SH-SY5Y (cell line): ENCODE results near the gene MAP1LC3A.

Source experiments
- GATA2 ChIP-seq: IDR thresholded peaks from 2 replicates; pipeline ENCODE4 v1.6.1; 2011; ENCODE audit warnings: mild to moderate bottlenecking, low read depth, low read length
- GATA3 ChIP-seq: IDR thresholded peaks from 2 replicates; pipeline ENCODE4 v1.6.1; 2011; ENCODE audit warnings: low read depth, mild to moderate bottlenecking, low read length, moderate library complexity

Gene MAP1LC3A

DNA sequence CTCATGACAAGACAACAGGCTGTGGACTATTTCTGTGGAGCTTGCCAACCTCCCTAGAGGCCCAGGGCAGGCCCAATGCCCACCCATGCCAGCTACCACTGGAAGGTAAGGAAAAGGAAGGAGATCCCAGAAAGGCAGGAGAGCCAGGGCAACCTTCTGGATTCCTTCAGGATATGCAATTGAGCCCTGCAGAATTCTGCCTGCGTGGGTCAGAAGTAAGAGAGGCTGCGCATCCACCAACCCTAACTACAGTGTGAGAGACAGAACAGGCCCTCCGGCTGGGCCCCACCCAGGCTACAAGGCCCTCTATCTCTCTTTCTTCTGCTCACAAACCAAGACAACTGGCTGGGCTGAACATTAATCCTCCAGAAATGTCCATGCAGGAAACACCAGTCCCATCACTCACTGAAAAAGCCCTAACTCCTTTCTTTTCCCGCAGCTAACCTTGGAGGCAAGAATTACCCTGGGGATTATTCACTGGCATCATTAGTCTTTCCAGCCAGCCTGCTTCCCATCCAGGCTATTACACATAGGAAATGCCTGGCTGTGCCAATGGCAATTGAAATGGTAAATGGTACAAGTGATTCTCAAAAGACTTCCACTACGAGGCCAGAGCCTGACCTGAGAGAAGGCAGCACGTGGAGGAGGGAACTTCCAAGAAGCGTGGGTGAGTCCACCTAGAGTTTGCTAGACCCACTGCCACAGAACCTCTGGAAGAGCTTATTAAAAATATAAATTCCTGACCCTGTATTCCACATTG, 15.2 kb downstream of the MAP1LC3A start:
- TF ChIP-seq GATA3 (no peak), GATA2 (no peak)

DNA sequence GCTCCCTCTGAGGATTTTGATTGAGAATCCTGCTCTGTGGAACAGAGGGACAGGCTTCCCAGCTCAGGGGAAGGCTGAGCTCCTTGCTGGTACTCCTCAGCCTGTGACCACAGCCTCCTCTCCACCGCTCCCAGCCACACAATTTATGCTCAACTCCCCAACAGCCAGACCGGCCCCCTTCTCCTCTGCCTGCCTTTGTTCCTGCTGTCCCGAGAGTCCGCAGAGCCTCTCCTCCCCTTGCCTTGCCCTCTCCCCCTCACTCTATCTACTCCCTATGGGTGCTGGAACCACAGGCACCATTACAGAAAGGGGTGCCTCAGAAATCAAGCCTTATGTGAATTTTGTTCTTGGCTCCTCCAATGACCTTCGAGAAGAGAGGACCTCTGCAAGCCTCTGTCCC, 15.9 kb downstream of the MAP1LC3A start:
- TF ChIP-seq GATA3: no peak

DNA sequence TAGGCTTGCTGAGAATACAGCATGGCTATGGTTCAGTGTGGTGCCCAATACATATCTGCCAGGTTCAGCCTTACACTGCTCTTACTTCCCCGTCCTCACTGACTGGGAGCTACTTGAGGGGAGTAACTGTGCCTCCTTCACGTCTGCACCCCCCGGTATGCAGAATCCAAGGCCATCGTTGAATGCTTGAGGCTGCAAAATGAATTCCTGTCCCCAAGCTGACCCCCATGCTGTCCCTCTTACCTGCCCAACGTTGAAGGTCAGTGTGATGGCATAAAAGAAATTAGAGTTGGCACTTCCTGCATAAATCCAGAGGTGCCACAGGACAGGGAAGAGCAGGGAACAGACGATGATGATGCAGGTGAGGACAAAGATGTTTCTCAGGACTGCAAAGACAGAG, 16.3 kb downstream of the MAP1LC3A start:
- no peak for TF ChIP-seq GATA2
- no peak for TF ChIP-seq GATA3

DNA sequence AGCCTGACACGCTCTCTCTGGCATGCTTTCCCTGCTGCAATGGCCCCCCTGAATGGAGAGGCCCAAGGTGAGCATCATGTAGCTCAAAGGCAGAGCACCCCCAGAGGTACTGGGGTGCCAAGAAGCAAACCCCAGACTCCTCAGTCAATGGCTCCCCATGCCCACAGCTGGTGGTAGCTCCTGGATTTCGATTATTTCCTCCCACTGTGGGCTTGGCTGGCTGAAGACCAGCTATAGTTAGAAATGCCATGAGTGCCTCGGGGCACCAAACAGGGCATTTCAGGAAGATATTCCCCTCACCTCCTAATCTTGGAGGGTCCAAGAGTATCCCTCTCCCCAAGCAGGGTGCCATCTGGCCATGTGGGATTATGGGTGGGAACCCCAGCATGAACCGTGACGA, 16.8 kb downstream of the MAP1LC3A start:
- TF ChIP-seq GATA2 (no peak), GATA3 (no peak)

DNA sequence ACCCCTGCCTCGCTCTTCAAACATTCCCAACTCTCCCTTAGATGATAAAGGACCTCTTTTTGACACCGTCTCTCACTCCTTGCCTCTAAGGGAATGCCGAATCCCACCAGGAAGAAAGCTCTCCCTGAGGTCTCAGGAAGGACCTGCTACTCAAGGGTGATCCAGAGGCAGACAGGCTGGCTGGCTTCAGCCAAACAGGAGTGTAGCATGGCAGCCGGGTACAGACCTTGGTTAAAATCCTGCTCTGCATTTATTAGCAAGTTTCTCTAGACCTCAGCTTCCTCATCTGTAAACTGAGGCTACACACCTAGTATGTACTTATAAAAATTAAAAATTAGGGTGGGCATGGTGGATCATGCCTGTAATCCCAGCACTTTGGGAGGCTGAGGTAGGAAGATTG, 17.2 kb downstream of the MAP1LC3A start:
- no peak for TF ChIP-seq GATA2
- TF ChIP-seq GATA3: no peak

DNA sequence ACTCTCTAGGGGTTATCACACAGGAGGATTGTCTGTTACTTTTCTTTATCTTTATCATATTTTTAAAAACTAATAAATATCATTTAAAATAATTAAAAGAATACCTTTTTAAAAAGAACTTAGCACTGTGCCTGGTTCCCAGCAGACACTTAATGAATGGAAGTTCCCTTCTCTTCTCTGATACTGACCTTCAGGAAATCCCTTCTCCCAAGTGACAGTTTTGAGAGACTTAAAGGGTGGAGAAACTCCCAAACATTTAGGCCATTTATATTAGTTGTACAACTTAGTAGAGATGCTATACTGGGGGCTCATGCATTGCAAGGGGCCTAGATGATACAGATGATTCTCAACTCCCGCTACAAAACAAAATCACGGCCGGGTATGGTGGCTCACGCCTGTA, 18.5 kb downstream of the MAP1LC3A start:
- no peak for TF ChIP-seq GATA3
- TF ChIP-seq GATA2: no peak

DNA sequence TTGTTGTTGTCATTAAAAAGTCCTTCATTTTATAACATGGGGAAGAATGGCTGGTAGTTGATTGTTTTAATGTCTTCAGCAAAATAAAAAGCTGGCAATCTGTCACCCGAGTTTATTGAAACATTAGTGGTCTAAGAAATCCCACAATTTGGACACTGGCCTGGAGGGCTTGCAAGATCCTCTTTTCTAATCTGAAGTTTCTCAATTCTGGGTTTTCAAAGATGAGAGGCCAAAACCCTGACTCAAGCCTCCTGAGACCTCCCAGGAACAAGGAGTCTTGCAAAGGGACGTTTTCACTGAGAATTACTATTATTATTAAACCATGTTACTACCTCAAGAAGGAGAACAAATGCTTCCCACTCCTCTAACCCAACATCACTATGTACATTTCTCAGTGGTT, 19.5 kb downstream of the MAP1LC3A start:
- TF ChIP-seq GATA3 (no peak), GATA2 (no peak)

DNA sequence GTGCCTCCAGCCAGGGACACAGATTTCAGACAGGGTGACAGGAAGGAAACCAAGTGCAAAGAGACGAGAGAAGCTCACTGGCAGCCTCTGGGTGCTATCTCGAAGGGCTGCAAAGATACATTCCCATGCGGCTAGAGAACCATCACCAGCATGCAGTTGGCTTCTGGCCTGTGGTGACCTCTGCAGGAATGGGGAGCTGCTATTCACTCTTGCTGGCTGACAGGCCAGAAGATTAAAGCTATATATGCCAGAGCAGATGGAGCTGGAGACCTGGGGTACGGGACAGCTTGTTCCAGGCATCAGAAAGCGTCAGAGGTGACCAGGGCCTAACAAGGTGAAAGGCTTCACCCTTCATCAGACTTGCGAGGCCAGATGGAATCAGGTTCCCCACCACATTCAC, 20.0 kb downstream of the MAP1LC3A start:
- TF ChIP-seq GATA2 (no peak), GATA3 (no peak)

DNA sequence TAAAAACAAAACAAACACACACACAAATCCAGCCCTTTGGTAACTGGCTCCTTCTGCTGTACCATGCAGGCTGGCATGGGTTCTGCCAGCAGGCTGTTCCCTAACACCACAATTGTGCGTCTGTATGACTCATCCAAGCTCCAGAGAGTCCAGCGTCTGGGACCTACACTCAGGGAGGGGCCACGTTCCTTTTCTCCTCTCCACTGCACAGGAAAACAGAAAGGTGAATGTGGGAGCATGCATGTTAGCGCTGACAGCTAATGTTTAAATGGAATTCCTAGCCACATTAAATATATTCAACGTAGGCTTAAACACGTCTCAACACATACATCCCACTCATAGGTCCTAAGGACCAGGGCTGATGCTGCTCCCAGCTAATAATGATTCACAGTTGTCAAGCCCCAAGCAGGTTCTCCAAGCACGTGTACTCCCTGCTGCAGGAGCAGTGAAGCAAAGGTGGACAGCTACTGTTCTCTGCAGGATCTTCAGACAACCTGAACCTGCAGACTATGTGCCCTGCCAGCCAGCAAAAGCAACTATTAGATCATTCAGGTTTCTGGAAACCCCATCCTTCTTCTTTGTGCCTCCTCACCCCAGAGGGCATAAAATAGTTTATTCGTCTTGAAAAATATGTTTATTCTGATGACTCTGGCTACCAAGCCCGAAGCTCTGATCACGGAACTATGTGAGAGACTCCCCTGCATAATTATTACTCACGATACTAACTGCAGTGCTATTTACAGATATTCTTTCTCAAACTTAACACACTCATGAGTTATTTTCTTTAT, 20.9 kb downstream of the MAP1LC3A start:
- TF ChIP-seq GATA2 (no peak), GATA3 (no peak)

DNA sequence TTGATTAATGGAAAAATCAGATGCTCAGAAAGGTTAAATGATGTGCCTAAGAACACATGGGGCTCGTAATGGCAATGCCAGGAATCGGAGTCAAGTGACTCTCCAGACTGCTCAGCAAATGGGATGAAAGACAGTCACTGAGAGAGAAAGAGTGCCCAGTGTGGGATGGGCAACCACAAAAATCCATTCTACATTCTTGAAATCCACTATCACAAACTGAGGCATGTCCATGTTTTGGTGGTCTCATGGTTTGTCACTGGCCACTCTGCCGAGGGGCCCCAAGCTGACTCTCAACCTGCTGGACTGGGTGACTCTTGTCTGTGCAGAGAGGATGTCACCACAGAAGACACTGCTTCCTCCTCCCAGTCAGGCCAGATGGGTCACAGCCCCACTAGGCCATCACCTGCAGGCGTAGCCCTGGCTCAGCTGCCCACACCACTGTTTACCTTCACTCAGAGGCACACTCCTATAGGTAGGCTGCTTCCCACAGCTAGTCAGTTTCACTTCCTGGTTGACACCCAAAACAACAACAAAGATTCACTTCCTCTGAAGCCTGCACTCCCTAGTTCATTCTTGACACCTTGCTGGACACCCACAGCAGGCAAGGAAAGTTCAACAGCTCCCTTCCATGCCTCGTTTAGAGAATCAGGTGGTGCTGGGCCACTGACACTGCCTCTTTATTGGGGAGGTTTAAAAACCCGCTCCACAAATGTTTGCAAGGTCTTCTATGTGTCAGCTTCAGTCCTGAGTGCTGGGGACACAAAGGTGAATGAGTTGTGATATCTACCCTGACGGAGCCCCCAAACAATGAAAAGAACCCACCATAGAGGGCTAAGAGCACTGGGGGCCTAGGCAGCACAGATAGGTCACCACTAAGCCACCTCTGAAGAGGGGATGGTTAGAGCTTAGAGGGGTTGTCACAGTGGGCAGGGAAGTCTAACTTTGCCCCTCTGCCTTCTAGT, 21.7 kb downstream of the MAP1LC3A start:
- no peak for TF ChIP-seq GATA3
- TF ChIP-seq GATA2: no peak

DNA sequence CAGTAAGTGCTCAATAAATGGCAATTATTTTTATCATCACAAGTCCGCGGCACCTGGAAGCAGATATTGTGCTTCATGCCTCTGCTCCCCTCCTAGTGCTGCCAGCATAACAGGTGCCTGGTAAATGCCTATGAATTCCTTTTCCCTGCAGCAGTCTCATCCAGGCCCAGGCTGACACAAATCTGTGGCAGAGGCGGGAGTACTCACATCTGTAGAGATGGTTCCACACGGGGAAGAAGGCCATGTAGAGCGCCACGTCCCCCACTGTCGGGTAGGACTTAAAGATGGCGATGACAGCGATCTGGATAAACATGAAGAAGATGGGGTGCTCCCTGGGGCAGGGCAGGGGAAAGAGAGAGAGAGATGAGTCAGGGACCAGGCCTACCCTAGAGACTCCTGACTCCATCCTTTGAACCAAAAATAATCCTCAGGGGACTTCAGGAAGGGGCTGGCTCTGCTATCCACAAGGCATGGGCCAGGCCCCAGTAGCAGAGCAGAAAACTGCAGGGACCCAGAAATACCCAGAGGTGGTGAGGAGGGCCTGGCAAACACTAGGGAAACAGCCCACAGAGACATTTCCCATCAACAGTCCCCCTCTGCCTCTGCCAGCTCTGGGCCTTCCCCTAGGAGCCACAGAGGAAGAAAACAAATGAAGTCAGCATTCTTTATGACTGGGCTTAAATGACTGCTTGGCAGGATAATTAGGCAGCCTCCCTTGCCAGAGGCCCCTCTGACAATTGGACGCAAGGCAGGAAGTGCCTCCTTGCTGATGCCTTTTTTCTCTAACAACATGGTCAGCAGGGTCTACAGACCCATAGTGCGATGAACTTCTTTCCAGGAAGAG, 23.0 kb downstream of the MAP1LC3A start:
- TF ChIP-seq GATA2: no peak

DNA sequence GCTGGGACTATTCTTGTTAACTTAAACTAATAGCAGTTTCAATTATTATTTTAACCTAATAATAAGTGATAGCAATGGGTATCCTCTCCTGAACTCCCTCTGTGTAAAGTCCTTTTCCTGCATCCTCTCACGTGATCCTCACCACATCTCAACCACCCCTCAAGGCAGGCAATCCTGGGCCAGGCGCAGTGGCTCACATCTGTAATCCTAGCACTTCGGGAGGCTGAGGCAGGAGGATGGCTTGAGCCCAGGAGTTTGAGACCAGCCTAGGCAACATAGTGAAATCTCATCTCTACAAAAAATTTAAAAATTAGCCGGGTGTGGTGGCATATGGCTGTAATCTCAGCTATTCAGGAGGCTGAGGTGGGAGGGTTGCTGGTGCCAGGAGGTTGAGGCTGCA, 23.7 kb downstream of the MAP1LC3A start:
- no peak for TF ChIP-seq GATA3
- no peak for TF ChIP-seq GATA2

DNA sequence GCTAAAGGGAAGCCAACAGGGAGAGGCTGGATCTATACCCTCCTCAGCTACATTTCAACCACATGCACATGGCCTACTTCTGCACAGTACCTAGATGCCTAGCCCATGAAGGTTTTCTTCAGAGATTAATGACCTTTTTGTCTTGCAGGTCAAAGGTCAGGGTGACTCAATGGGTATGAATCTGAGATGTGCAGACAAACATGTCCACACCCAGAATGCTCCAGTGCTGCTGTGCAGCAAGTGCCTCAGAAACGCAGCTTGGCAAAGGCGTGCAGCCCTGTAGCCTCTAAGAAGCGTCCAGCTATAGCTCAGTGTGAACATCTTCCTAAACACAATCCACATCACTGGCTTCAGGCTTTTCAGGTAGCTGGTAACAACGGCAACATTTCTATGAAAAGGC, 24.4 kb downstream of the MAP1LC3A start:
- TF ChIP-seq GATA3 (no peak), GATA2 (no peak)
